Subcutaneous abdominal adipose tissue (tissue), 5 donors: ENCODE data around the gene SIPA1.
"Not testable (repeated sequence)": the region's sequence is repeated elsewhere in the genome, so short reads cannot be mapped to it uniquely, and the experiment has no call there.

ENCODE experiments used
- H3K27ac ChIP-seq: one replicate; pipeline ENCODE4 v1.7.0; 2013; ENCODE audit warnings: low read depth, mild to moderate bottlenecking, inconsistent platforms, low read length, moderate library complexity
- H3K27me3 ChIP-seq, 5 donors: one replicate each; pipeline ENCODE4 v1.7.0; 2013; ENCODE audit warnings: low read length in 5 of 5, inconsistent platforms in 1 of 5; ENCODE audit not compliant: control insufficient read depth in 5 of 5, insufficient read depth in 4 of 5
- H3K36me3 ChIP-seq, 5 donors: one replicate each; pipeline ENCODE4 v1.7.0; 2013; ENCODE audit warnings: low read length in 5 of 5; ENCODE audit not compliant: control insufficient read depth in 5 of 5, insufficient read depth in 5 of 5
- H3K4me1 ChIP-seq, 5 donors: one replicate each; pipeline ENCODE4 v1.7.0; 2013; ENCODE audit warnings: low read length in 5 of 5, mild to moderate bottlenecking in 3 of 5, moderate library complexity in 1 of 5; ENCODE audit not compliant: control insufficient read depth in 5 of 5, insufficient read depth in 5 of 5
- H3K4me3 ChIP-seq, 5 donors: one replicate each; pipeline ENCODE4 v1.7.0; 2013; ENCODE audit warnings: low read length in 5 of 5, low read depth in 1 of 5
- H3K9ac ChIP-seq, 5 donors: one replicate each; pipeline ENCODE4 v1.7.0; 2013; ENCODE audit warnings: low read length in 5 of 5, mild to moderate bottlenecking in 4 of 5, moderate library complexity in 3 of 5
- H3K9me3 ChIP-seq, 5 donors: one replicate each; pipeline ENCODE4 v1.7.0; 2013; ENCODE audit warnings: low read length in 5 of 5; ENCODE audit not compliant: control insufficient read depth in 5 of 5
- donor health status: healthy.
- donor health status: healthy.
- donor health status: healthy.
- donor health status: healthy.
- donor health status: healthy.

SIPA1 gene

DNA sequence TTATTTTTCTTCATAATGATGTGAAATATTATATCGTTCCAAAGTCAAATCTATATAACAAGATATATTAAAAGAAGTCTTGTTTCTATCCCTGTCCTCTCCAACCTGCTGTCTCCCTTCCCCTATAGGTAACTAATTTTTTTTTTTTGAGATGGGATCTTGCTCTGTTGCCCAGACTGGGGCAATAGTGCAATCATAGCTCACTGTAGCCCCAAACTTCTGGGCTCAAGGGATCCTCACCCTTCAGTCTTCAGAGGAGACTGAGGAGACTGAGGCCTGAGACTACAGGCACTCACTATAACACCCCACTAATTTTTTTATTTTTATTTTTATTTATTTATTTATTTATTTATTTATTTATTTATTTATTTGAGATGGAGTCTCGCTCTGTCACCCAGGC is 35.1 kb downstream of the SIPA1 start:
- H3K9me3 ChIP-seq, result no peaks in the 10 kb centered on the region

GRCh38 chr11:65680192-65680743 is 42.4 kb downstream of the SIPA1 start:
- Histone ChIP-seq H3K4me3 (no peak overlapping the region), H3K36me3 (no peaks in the 10 kb centered on the region), H3K27ac (no peak overlapping the region), H3K27me3 (peaks cover 0 to 4% (median 0%) of the 10 kb centered on the region in 5 donors), H3K9ac (no peak overlapping the region), H3K4me1 (no peaks in the 10 kb centered on the region), H3K9me3 (no peaks in the 10 kb centered on the region)

More for the DNA sequence above, 35.1 kb downstream of the SIPA1 start:
- H3K4me1 ChIP-seq, result no peaks in the 10 kb centered on the region
- H3K27me3 ChIP-seq, result no peaks in the 10 kb centered on the region
- H3K9ac ChIP-seq, result no peak overlapping the region
- no peak overlapping the region for H3K4me3 ChIP-seq
- H3K27ac ChIP-seq, result no peak overlapping the region
- no peaks in the 10 kb centered on the region for H3K36me3 ChIP-seq

- H3K4me1 ChIP-seq, H3K9me3 ChIP-seq, H3K27ac ChIP-seq: not testable (repeated sequence)
Measured at GRCh38 chr11:65683480-65683879, 45.6 kb downstream of the SIPA1 start.

DNA sequence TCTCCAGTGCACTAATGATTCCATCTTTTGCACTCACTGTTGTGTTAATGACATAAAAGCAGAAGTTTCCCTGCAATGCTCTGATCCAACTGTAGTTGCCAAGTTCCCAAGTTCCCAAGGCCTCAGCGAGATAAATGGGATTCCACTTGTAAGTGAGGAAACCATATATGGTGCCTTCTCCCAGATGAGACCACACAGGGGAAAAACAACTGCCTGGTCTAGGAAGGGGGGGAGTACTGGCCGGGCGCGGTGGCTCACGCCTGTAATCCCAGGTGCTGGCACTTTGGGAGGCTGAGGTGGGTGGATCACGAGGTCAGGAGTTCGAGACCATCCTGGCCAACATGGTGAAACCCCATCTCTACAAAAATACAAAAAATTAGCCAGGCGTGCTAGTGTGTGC is 48.1 kb downstream of the SIPA1 start:
- no peak overlapping the region for H3K27ac ChIP-seq

More at GRCh38 chr11:65683480-65683879, 45.6 kb downstream of the SIPA1 start:
- H3K4me3 ChIP-seq, H3K9ac ChIP-seq, H3K36me3 ChIP-seq, H3K27me3 ChIP-seq: not testable (repeated sequence)

GRCh38 chr11:65691847-65692246 is 53.9 kb downstream of the SIPA1 start:
- not testable (repeated sequence) for H3K36me3 ChIP-seq, H3K9ac ChIP-seq, H3K9me3 ChIP-seq, H3K27ac ChIP-seq, H3K4me3 ChIP-seq, H3K27me3 ChIP-seq
- H3K4me1 ChIP-seq, result peaks cover 0 to 17% (median 0%) of the 10 kb centered on the region in 5 donors

More for the DNA sequence above, 48.1 kb downstream of the SIPA1 start:
- Histone ChIP-seq H3K4me1 (no peaks in the 10 kb centered on the region), H3K4me3 (no peak overlapping the region), H3K36me3 (no peaks in the 10 kb centered on the region), H3K27me3 (peaks cover 0 to 4% (median 0%) of the 10 kb centered on the region in 5 donors), H3K9ac (no peak overlapping the region), H3K9me3 (no peaks in the 10 kb centered on the region)

DNA sequence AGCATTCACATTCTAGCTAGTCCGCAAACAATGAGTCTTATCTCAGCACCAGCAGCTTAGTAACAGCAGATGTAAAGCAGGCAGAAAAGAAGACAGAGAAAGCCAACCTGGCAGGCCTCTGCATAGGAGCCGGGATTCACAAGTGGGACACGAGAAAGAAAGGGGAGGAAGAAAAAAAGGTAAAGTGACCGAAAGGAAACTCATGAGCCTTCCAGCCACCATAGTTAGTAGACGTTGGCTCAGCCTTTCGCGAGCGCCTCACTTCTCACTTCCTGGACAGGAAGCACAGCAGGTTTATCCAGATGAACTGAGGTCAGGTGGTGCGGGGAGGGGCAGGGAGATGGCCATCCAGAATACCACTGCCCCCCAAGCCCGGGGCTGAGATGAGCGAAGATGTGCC is 54.5 kb downstream of the SIPA1 start:
- Histone ChIP-seq H3K27ac (no peak overlapping the region), H3K9me3 (no peaks in the 10 kb centered on the region), H3K4me1 (peaks cover 0 to 17% (median 0%) of the 10 kb centered on the region in 5 donors), H3K36me3 (no peaks in the 10 kb centered on the region), H3K27me3 (no peaks in the 10 kb centered on the region), H3K4me3 (no peak overlapping the region), H3K9ac (no peak overlapping the region)

GRCh38 chr11:65695459-65696241 is 57.7 kb downstream of the SIPA1 start:
- peaks cover 0 to 27% (median 0%) of the 10 kb centered on the region in 5 donors for H3K4me1 ChIP-seq
- H3K9ac ChIP-seq, result peak overlapping the region in 1 of 5 donors; percentile 2
- H3K27ac ChIP-seq, result peak overlapping the region; percentile 61

GRCh38 chr11:65696802-65697552 is 59.1 kb downstream of the SIPA1 start:
- Histone ChIP-seq H3K4me3 (no peak overlapping the region), H3K9me3 (no peaks in the 10 kb centered on the region), H3K36me3 (no peaks in the 10 kb centered on the region), H3K27ac (no peak overlapping the region), H3K9ac (no peak overlapping the region), H3K4me1 (peaks cover 0 to 27% (median 0%) of the 10 kb centered on the region in 5 donors), H3K27me3 (peaks cover 0 to 4% (median 0%) of the 10 kb centered on the region in 5 donors)

More at GRCh38 chr11:65695459-65696241, 57.7 kb downstream of the SIPA1 start:
- Histone ChIP-seq H3K27me3 (peaks cover 0 to 4% (median 0%) of the 10 kb centered on the region in 5 donors), H3K4me3 (no peak overlapping the region), H3K9me3 (no peaks in the 10 kb centered on the region), H3K36me3 (no peaks in the 10 kb centered on the region)

- Histone ChIP-seq H3K27me3 (peaks cover 0 to 4% (median 0%) of the 10 kb centered on the region in 5 donors), H3K36me3 (no peaks in the 10 kb centered on the region), H3K9me3 (no peaks in the 10 kb centered on the region), H3K4me1 (peaks cover 0 to 24% (median 0%) of the 10 kb centered on the region in 5 donors), H3K9ac (no peak overlapping the region), H3K27ac (no peak overlapping the region), H3K4me3 (no peak overlapping the region)
Measured at GRCh38 chr11:65698205-65698604, 60.3 kb downstream of the SIPA1 start.

GRCh38 chr11:65699306-65699705 is 61.4 kb downstream of the SIPA1 start:
- Histone ChIP-seq H3K9me3 (no peaks in the 10 kb centered on the region), H3K9ac (no peak overlapping the region), H3K4me3 (no peak overlapping the region), H3K27ac (no peak overlapping the region), H3K36me3 (no peaks in the 10 kb centered on the region), H3K27me3 (peaks cover 0 to 4% (median 0%) of the 10 kb centered on the region in 5 donors), H3K4me1 (peaks cover 0 to 24% (median 0%) of the 10 kb centered on the region in 5 donors)
